Fibroblast of the aortic adventitia (primary cell): ENCODE results near the gene GRIK4. TPM values are rescaled to one million over a fixed set of nuclear protein-coding genes. Genes with fewer than 3 reads are reported as not detected.

Experiments used
- DNase-seq: peaks from one replicate; pipeline ENCODE4 v3.0.0-alpha.2; 2010; ENCODE audit warnings: low read depth
- H3K4me3 ChIP-seq: 2 replicates; pipeline ENCODE4 v1.5.1; 2011; ENCODE audit warnings: low read depth, mild to moderate bottlenecking, control low read depth, low read length, moderate library complexity
- CTCF ChIP-seq: IDR thresholded peaks from 2 replicates; pipeline ENCODE4 v1.5.1; 2011; ENCODE audit warnings: mild to moderate bottlenecking, low read length, control low read depth, inconsistent platforms; ENCODE audit not compliant: insufficient read depth
- total RNA-seq: library from RNA; depleted of rRNA; stranded (reverse); fragments of >200 nt; gene quantifications from 2 replicates; pipeline ENCODE4 v1.2.3, GENCODE V29; 2012; ENCODE audit warnings: low replicate concordance

Gene GRIK4
- total RNA-seq, 1 donor = not detected

GRCh38 chr11:120659076-120659475 is 147.5 kb downstream of the GRIK4 start:
- no peak for TF ChIP-seq CTCF
- H3K4me3 ChIP-seq = no peak overlapping the region
- DNase-seq = no peak

GRCh38 chr11:120660024-120660565 is 148.5 kb downstream of the GRIK4 start:
- H3K4me3 ChIP-seq = no peak overlapping the region
- no peak for DNase-seq
- peak; percentile 41 for TF ChIP-seq CTCF

GRCh38 chr11:120662071-120662676 is 150.6 kb downstream of the GRIK4 start:
- TF ChIP-seq CTCF = no peak
- DNase-seq = no peak
- H3K4me3 ChIP-seq = no peak overlapping the region

GRCh38 chr11:120663142-120663541 is 151.6 kb downstream of the GRIK4 start:
- TF ChIP-seq CTCF = no peak
- no peak overlapping the region for H3K4me3 ChIP-seq
- DNase-seq = no peak

GRCh38 chr11:120666121-120666639 is 154.6 kb downstream of the GRIK4 start:
- no peak for TF ChIP-seq CTCF
- DNase-seq = no peak
- H3K4me3 ChIP-seq = no peak overlapping the region

- no peak for TF ChIP-seq CTCF
- H3K4me3 ChIP-seq = no peak overlapping the region
- no peak for DNase-seq
Measured at GRCh38 chr11:120667281-120667680, 155.7 kb downstream of the GRIK4 start.
